ENCODE data around the gene RARRES2.

RARRES2 gene

GRCh38 chr7:150361402-150361801, 20.0 kb upstream of the RARRES2 start:
- no peak for DNase-seq

DNA sequence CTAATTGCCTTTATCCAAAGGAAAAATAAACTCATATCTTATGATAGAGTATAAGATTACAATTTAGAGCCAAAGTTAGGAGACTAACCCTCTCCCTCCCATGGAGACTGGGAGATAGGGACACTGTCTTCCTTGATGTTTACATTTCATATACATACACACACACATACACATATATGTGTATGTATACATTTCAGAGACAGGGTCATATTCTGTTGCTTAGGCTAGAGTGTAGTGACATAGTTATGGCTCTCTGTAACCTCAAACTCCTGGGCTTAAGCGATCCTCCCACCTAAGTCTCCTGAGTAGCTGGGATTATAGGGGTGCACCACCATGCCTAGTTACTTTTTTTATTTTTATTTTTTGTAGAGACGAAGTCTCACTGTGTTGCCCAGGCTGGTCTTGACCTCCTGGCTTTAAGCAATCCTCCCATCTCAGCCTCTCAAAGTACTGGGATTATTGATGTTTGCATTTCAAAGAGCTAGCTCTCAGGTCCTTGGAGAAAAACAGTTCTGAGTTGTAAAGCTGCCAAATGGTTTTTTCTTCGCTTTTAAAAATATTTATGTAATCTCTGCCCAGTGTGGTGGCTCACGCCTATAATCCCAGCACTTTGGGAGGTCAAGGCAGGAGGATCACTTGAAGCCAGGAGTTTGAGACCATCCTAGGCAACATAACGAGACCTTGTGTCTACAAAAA, 19.1 kb upstream of the RARRES2 start:
- DNase-seq = no peak

DNA sequence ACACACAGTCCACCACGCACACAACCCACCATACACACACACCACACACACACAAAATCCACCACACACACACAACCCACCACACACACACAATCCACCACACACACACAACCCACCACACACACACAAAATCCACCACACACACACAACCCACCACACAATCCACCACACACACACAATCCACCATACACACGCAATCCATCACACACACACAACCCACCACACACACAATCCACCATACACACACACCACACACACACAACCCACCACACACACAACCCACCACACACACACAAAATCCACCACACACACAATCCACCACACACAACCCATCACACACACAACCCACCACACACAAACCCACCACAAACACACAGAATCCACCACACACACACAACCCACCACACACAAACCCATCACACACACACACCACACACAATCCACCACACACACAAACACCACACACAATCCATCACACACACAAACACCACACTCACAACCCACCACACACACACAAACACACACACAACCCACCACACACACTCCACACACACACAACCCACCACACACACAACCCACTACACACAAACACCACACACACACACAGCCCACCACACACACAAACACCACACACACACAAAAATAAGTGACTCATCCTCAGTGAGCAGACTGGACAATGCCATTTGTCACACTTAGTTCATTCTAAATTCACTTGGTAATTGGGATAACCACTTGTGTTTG, 18.4 kb upstream of the RARRES2 start:
- DNase-seq = no peak

DNA sequence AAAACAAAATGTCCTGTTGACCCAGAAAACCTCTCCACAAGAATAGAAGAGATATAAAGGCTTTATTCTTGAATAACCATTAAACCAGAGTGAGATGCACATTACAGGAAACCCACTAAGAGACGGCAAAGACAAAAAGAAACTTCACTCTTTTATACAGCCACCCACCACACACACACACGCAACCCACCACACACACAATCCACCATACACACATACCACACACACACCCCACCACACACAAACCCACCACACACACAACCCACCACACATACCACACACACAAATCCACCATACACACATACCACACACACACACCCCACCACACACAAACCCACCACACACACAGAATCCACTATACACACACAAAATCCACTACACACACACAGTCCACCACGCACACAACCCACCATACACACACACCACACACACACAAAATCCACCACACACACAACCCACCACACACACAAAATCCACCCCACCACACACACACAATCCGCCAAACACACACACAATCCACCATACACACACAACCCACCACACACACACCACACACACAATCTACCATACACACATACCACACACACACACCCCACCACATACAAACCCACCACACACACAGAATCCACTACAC, 17.7 kb upstream of the RARRES2 start:
- no peak for DNase-seq

GRCh38 chr7:150358433-150358832, 17.0 kb upstream of the RARRES2 start:
- no peak for DNase-seq

DNA sequence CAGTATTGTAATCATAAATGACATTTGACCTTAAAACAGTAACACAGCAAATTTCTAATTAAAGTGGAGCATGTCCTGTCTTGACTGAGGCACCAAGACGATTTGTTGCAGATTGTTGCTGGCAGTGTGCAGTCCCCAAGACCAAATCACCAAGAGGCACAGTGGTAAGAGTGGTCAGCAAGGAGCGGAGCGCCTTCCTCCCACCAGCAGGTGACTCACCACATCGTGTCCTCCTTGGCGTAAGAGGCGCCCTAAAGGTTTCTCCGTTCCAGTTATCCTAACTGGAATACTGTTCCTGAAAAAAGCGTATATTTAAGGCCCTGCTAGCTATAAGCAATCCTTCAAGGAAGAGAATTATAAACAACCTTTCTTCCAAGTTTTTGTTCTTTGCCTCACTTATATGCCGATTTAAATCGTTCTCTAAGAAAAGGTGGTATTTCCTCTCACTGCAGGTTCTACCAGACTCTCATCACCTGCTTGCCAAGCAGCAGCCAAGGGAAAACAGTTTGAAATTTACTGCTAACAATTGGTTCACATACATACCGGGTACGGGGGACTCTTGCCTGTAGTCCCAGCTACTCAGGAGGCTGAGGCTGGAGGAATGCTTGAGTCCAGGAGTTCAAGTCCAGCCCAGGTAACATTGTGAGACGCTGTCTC, 16.5 kb upstream of the RARRES2 start:
- DNase-seq = no peak

DNA sequence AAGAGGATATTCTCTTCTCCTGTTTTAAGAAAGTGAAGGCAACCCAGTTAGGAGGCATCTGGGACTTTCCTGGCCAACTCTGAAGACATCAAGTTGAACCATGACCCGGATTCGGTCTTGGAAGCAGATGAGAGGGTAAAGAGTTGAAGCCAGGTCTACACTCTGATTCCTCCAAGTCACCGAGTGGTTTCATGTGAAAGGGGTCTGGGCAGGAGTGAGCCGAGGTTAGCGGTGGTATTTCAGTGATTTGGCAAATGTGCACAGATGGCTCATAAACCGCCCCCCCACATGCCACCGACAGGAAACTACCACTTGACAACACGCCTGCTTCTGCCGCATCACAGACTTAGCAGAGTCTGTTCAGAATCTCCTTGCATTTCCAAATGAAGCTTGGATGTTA, 15.8 kb upstream of the RARRES2 start:
- DNase-seq = peak; percentile 86

DNA sequence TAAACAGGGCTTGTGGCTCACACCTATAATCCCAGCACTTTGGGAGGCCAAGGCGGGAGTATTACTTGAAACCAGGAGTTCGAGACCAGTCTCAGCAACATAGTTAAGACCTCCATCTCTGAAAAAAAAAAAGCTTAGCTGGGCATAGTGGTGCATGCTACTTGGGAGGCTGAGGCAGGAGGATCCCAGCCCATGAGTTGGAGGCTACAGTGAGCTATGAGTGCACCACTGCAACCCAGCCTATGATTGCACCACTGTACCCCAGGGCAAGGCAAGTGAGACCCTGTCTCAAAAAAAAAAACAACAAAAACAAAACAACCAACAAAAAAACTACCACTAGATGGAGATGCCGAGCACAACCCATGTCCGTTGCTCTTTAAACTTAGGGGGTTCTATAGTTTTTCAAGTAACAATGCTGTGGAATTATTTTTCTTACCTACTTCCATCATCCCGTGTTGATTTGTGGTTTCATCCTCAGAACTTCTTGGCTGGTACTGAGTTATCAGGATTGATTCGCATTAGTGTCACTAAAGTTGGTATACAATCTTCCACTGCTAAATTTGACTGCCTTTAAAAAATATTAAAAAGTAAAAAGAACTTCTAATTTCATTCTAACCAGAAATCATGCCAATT, 15.0 kb upstream of the RARRES2 start:
- DNase-seq = peak; percentile 53

DNA sequence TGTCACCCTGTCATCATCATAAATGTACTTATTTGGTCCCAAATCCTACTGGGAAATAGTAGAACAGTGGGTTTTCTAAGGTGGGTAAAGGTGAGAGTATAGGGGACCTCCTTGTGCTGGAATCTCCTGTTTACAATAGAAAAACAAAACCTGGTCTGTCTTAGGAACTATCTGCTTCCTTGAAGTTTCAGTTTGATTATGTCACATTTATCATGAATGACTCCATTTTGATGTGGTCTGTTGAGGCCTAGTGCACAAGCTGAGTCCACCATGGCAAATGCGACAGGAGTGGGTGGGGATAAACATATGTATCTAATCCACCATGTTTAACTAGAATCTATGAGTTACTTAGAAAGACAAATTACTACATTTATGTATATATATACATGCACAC, 14.2 kb upstream of the RARRES2 start:
- DNase-seq = no peak

DNA sequence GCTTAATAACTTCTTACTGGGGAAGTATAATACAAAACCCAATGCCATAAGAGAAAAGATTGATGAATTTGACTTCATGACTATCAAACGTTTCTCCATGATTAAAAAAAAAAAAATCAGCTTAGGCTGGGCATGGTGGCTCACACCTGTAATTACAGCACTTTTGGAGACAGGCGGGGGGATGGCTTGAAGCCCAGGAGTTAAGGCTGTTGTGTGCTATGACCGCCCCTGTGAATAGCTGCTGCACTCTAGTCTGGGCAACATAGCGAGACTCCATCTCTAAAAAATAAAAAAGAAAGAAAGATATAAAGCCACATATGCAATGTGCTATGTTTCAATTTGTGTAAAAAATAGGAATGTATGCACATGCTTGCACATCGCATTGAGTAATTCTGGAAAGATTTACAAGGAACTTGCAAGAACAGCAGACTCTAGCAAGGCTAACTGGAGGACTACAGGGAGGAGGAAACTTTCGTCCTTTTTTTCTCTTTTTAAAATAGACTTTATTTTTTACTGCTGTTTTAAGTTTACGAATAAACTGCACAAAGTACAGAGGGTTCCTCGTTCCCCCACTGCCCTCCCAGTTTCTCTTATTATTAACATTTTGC, 10.3 kb upstream of the RARRES2 start:
- no peak for DNase-seq

- no peak for DNase-seq
Measured at GRCh38 chr7:150346922-150347321, 5.5 kb upstream of the RARRES2 start.

DNA sequence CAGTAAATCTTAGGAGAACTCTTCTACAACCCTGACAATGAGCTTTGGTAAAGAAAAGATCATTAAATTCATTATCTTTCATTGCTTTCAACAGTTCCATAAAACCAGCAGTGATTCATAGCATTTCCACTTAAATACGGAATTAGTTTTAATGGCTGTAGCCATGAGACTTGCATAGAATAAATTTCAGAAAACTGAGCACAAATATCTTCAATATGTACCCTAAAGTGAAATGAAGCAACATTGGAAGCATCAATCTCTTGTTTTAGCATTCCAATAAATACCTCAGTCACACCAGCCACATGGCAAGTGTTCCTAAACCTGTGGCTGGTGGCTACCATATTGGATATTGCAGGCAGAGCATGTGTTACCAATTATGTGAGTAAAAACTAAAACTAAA, 3.6 kb upstream of the RARRES2 start:
- no peak for DNase-seq

DNA sequence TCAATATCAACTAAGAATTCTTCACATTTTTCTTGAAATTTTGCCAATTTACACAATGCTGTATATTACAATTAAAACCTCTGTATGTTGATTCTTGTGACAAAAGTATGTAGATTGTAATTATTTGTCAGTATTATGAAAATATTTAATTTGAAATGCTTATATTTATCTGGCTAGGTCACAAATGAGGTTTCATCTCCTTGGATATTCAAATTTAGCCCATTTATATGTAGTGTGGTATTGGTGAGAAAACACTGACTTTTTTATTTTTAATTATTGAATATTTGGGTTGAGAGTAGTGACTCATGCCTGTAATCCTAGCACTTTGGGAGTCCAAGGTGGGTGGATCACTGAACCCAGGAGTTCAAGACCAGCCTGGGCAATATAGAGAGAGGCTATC, 2.9 kb upstream of the RARRES2 start:
- no peak for DNase-seq

GRCh38 chr7:150343225-150343624, 1.8 kb upstream of the RARRES2 start:
- no peak for DNase-seq

GRCh38 chr7:150342121-150342408, 636 bp upstream of the RARRES2 start:
- no peak for DNase-seq

GRCh38 chr7:150340875-150341262, 560 bp downstream of the RARRES2 start:
- no peak for DNase-seq

DNA sequence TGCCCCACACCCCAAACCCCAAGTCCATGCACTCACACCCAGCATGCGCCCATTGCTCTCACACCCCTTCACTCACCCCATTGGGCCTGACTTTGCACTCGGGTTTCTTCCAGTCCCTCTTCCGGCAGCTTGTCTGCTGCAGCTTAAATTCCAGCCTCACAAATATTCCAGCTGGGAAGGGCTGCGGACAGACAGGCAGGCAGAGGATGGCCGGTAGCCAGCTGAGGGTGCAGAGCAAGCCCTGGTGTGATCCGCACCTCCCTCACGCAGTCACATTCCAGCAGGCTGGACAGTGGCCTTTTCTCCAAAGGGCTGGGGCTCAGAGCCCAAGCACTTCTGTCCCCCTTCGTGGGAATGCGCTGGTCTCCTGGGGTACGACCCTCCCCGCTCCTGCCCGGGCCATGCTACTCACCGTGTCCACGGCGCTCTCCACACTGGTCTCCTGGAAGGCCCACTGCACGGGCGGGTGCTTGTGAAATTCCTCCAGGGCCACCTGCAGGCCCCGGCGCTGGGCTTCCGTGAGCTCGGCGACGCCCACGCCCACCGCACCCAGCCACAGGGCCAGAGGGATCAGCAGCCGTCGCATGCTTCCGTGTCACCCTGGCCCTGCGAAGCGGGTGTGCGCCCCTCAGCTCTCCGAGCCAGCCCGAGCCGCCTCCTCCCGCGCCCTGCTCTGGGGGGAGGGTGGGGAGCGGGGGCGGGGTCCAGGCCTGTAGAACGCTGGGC, 1.2 kb downstream of the RARRES2 start:
- DNase-seq = no peak

GRCh38 chr7:150339409-150339809, 2.0 kb downstream of the RARRES2 start:
- no peak for DNase-seq

GRCh38 chr7:150338166-150338829, 3.1 kb downstream of the RARRES2 start:
- DNase-seq = no peak

DNA sequence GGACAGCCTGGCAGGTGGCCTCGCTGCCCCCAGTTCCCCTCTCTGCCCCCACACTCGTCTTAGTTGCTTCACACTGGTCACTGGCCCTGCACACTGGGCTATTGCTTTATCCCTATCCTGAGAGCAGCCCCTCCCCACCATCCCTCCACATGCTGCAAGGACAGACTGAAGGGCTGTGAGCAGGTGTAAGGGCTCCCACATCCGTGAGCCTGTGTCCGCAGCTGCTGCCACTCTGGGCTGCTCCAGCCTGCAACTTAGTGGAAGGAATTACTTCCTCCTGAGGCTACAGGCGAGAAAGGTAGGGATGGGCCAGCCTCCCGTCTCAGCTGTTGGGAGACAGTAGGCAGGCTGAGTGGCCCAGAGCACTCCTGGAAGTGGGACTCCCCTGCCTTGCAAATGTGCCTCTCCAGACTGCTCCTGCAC, 3.8 kb downstream of the RARRES2 start:
- no peak for DNase-seq

DNA sequence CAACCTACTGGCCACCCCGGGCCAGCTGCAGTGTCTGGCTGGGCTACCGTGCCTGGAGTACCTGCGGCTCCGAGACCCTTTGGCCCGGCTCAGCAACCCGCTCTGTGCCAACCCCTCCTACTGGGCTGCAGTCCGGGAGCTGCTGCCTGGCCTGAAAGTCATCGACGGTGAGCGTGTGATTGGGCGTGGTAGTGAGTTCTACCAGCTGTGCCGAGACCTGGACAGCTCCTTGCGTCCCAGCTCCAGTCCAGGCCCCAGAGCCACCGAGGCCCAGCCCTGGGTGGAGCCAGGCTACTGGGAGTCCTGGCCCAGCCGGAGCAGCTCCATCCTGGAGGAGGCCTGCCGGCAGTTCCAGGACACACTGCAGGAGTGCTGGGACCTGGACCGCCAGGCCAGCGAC, 4.2 kb downstream of the RARRES2 start:
- DNase-seq = no peak

- no peak for DNase-seq
Measured at GRCh38 chr7:150336746-150337145, 4.7 kb downstream of the RARRES2 start.
